GM12873 (cell line): ENCODE measurements around the gene MED25.

Source experiments
- CTCF ChIP-seq: IDR thresholded peaks from 2 replicates; pipeline ENCODE4 v1.5.1; 2012; ENCODE audit warnings: low read depth, mild to moderate bottlenecking, moderate library complexity, low read length, control low read depth; ENCODE audit not compliant: insufficient read depth; ENCODE audit errors: missing control alignments

The MED25 gene

GRCh38 chr19:49809941-49810389 lies 8.1 kb upstream of the MED25 start:
- no peak for TF ChIP-seq CTCF

GRCh38 chr19:49811328-49811727 lies 6.8 kb upstream of the MED25 start:
- TF ChIP-seq CTCF, result no peak

- TF ChIP-seq CTCF, result no peak
Measured at GRCh38 chr19:49812452-49812996, 5.6 kb upstream of the MED25 start.

GRCh38 chr19:49812997-49813861 lies 4.9 kb upstream of the MED25 start, which contains the start of gene FUZ:
TSS of gene FUZ (minus strand) at chr19:49813292. CDS start at chr19:49813106, 186 bp downstream.
- TF ChIP-seq CTCF, result peak; percentile 18

GRCh38 chr19:49814010-49814409 lies 4.1 kb upstream of the MED25 start:
- no peak for TF ChIP-seq CTCF

- TF ChIP-seq CTCF, result no peak
Measured at GRCh38 chr19:49816590-49816989, 1.5 kb upstream of the MED25 start.

- TF ChIP-seq CTCF, result no peak
Measured at GRCh38 chr19:49818649-49819370, 721 bp downstream of the MED25 start.
